Keratinocyte (primary cell): ENCODE results near the gene DNAAF9. TPM values are rescaled to one million over a fixed set of nuclear protein-coding genes. Genes with fewer than 3 reads are reported as not detected.

Source experiments
- DNase-seq: peaks from one replicate; pipeline ENCODE4 v3.0.0-alpha.2; 2011; ENCODE audit warnings: low read depth, missing footprints, low spot score
- FAIRE-seq: peaks from 2 replicates; lab custom pipeline; 2011; peaks lifted over from hg19 to GRCh38; lab: Jason Lieb, UNC
- H2AFZ ChIP-seq: 2 replicates; pipeline ENCODE4 v1.6.0; 2012; ENCODE audit warnings: low read length, control low read depth, inconsistent platforms; ENCODE audit not compliant: control insufficient read depth
- H3K27ac ChIP-seq: 2 replicates; pipeline ENCODE4 v1.5.1; 2011; ENCODE audit warnings: low read length; ENCODE audit not compliant: control insufficient read depth, insufficient read depth
- H3K27me3 ChIP-seq: 3 replicates; pipeline ENCODE4 v1.6.0; 2011; ENCODE audit warnings: low read length; ENCODE audit not compliant: control insufficient read depth, insufficient read depth; ENCODE audit errors: extremely low read depth
- H3K36me3 ChIP-seq, 2 experiments: 2 replicates in 1 of 2; 3 replicates in 1 of 2; pipeline ENCODE4 v1.5.1; 2011; ENCODE audit warnings: low read length in 2 of 2, mild to moderate bottlenecking in 1 of 2; ENCODE audit not compliant: control insufficient read depth in 2 of 2, insufficient read depth in 2 of 2; ENCODE audit errors: extremely low read depth in 1 of 2
- H3K4me1 ChIP-seq: 3 replicates; pipeline ENCODE4 v1.5.1; 2011; ENCODE audit warnings: low read length; ENCODE audit not compliant: control insufficient read depth, insufficient read depth; ENCODE audit errors: extremely low read depth
- H3K4me2 ChIP-seq: 3 replicates; pipeline ENCODE4 v1.6.0; 2011; ENCODE audit warnings: low read depth, low read length; ENCODE audit not compliant: control insufficient read depth, insufficient read depth; ENCODE audit errors: extremely low read depth
- H3K4me3 ChIP-seq, 3 experiments: fragments of 200-600 bp in 1 of 3; sonication (generic) in 1 of 3; 2 replicates in 2 of 3; 3 replicates in 1 of 3; pipeline ENCODE4 v1.5.1; 2011 to 2016; ENCODE audit warnings: low read length in 3 of 3, mild to moderate bottlenecking in 3 of 3, control low read depth in 2 of 3, inconsistent platforms in 1 of 3, low read depth in 1 of 3, mixed read lengths in 1 of 3, mixed run types in 1 of 3, moderate library complexity in 1 of 3; ENCODE audit not compliant: control insufficient read depth in 2 of 3, insufficient read depth in 2 of 3; ENCODE audit errors: extremely low read depth in 1 of 3
- H3K79me2 ChIP-seq: 2 replicates; pipeline ENCODE4 v1.6.0; 2012; ENCODE audit warnings: low read length; ENCODE audit not compliant: control insufficient read depth, insufficient read depth
- H3K9ac ChIP-seq: 3 replicates; pipeline ENCODE4 v1.6.0; 2011; ENCODE audit warnings: low read length; ENCODE audit not compliant: control insufficient read depth, insufficient read depth; ENCODE audit errors: extremely low read depth
- H3K9me1 ChIP-seq: 3 replicates; pipeline ENCODE4 v1.6.0; 2011; ENCODE audit warnings: low read length; ENCODE audit not compliant: control insufficient read depth, insufficient read depth; ENCODE audit errors: extremely low read depth
- H3K9me3 ChIP-seq: 2 replicates; pipeline ENCODE4 v1.5.1; 2012; ENCODE audit warnings: low read depth, low read length; ENCODE audit not compliant: control insufficient read depth
- H4K20me1 ChIP-seq: 3 replicates; pipeline ENCODE4 v1.6.0; 2011; ENCODE audit warnings: low read length; ENCODE audit not compliant: control insufficient read depth, insufficient read depth; ENCODE audit errors: extremely low read depth
- EZH2 ChIP-seq: IDR thresholded peaks from one replicate; pipeline ENCODE4 v1.6.1; 2012; ENCODE audit warnings: inconsistent platforms, mild to moderate bottlenecking, low read length, moderate library complexity
- dilution Hi-C: fragments of 300-500 bp; cut with MboI; formaldehyde crosslinking; loops from one replicate; pipeline ENCODE4 v1.7.0; 2020; ENCODE audit warnings: low sequenced_read_pairs; ENCODE audit not compliant: extremely low pct_ligation_motif_present
- polyA plus RNA-seq, 5 experiments: library from polyadenylated mRNA; depleted of rRNA in 3 of 5; stranded (reverse) in 3 of 5; stranded (forward) in 1 of 5; unstranded in 1 of 5; fragments of >200 nt; gene quantifications; 1 replicate in 1 of 5; 2 replicates in 3 of 5; 3 replicates in 1 of 5; pipeline versions ENCODE4 v1.2.1 to v1.2.3, GENCODE V29; 2011 to 2012; ENCODE audit warnings: missing spikeins in 2 of 5, low read depth in 1 of 5, low replicate concordance in 1 of 5
- TF ChIP-seq, protein P1 (sequence below), 3 experiments: IDR thresholded peaks in 1 of 3; conservative IDR thresholded peaks in 1 of 3; optimal IDR thresholded peaks in 1 of 3; 2 replicates in 2 of 3; 3 replicates in 1 of 3; pipeline versions ENCODE3 to v1.5.1; 2011; ENCODE audit warnings: low read length in 3 of 3, mild to moderate bottlenecking in 3 of 3, moderate library complexity in 2 of 3, control low read depth in 1 of 3, inconsistent platforms in 1 of 3; ENCODE audit not compliant: insufficient read depth in 2 of 3; ENCODE audit errors: extremely low read depth in 1 of 3

Gene DNAAF9
- polyA plus RNA-seq, 1 donor (not counting 4 experiments of a cell fraction or from before 2014, with no cell fraction given) = 9.2 TPM

- no peak for DNase-seq
- dilution Hi-C loops = no loop called here
- Histone ChIP-seq H4K20me1 (no peaks in the 10 kb centered on the region), H3K4me3 (no peak overlapping the region), H3K4me1 (peaks cover 9% of the 10 kb centered on the region), H2AFZ (no peak overlapping the region), H3K27me3 (no peaks in the 10 kb centered on the region), H3K9me1 (no peaks in the 10 kb centered on the region), H3K27ac (no peak overlapping the region), H3K9ac (no peak overlapping the region), H3K9me3 (no peaks in the 10 kb centered on the region), H3K4me2 (no peak overlapping the region), H3K36me3 (peaks cover 0 to 3% of the 10 kb centered on the region in 2 experiments), H3K79me2 (peaks cover 82% of the 10 kb centered on the region)
- TF ChIP-seq, protein P1, sequence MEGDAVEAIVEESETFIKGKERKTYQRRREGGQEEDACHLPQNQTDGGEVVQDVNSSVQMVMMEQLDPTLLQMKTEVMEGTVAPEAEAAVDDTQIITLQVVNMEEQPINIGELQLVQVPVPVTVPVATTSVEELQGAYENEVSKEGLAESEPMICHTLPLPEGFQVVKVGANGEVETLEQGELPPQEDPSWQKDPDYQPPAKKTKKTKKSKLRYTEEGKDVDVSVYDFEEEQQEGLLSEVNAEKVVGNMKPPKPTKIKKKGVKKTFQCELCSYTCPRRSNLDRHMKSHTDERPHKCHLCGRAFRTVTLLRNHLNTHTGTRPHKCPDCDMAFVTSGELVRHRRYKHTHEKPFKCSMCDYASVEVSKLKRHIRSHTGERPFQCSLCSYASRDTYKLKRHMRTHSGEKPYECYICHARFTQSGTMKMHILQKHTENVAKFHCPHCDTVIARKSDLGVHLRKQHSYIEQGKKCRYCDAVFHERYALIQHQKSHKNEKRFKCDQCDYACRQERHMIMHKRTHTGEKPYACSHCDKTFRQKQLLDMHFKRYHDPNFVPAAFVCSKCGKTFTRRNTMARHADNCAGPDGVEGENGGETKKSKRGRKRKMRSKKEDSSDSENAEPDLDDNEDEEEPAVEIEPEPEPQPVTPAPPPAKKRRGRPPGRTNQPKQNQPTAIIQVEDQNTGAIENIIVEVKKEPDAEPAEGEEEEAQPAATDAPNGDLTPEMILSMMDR (optimal IDR thresholded peaks at IDR 0.05 in 1 of 3, IDR thresholded peaks at IDR 0.05 in 1 of 3, conservative IDR thresholded peaks at IDR 0.05 in 1 of 3; ENCODE audit: extremely low read depth in 1 of 3, insufficient read depth in 2 of 3, low read length in 3 of 3) = no peak
- TF ChIP-seq EZH2 = no peak
- FAIRE-seq = peak; percentile 56
Observed at GRCh38 chr20:3400260-3401155, 7.0 kb downstream of the DNAAF9 start.

DNA sequence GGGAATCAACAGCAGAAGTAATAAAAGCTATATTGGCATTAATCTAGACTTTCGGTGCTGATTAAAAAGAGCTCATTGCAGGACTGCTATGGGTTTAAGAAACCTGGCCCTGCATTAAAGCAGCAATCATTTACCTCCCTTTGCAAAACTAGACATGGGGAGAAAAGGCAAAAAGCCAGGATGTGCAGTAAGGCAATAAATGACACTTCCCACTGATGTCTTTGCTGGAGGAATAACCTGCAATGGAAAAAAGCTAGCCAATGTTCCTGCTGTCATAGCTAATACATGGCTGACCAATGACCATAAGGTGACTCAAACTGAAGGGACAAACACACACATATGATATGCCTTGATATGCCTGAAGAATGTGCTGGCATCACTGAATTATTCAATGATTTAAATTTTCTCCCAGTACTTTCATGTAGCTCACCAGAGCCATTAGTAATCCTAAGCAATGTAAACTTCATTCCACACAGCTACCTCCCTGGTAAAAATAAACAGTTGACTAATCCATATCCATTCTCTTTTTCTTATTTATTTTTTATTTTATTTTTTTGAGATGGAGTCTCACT, 8.7 kb downstream of the DNAAF9 start:
- dilution Hi-C loops = no loop called here
- Histone ChIP-seq H3K79me2 (peaks cover 76% of the 10 kb centered on the region), H4K20me1 (peaks cover under 1% of the 10 kb centered on the region)

More for the DNA sequence above, 8.7 kb downstream of the DNAAF9 start:
- Histone ChIP-seq H3K4me3 (no peak overlapping the region), H3K36me3 (peaks cover 0 to 3% of the 10 kb centered on the region in 2 experiments), H3K9me1 (no peaks in the 10 kb centered on the region), H3K9ac (no peak overlapping the region), H2AFZ (no peak overlapping the region), H3K27ac (no peak overlapping the region), H3K4me1 (no peaks in the 10 kb centered on the region), H3K9me3 (no peaks in the 10 kb centered on the region), H3K4me2 (no peak overlapping the region), H3K27me3 (no peaks in the 10 kb centered on the region)
- DNase-seq = no peak
- TF ChIP-seq EZH2 = no peak
- TF ChIP-seq, protein P1 (optimal IDR thresholded peaks at IDR 0.05 in 1 of 3, IDR thresholded peaks at IDR 0.05 in 1 of 3, conservative IDR thresholded peaks at IDR 0.05 in 1 of 3; ENCODE audit: extremely low read depth in 1 of 3, insufficient read depth in 2 of 3, low read length in 3 of 3) = no peak
- FAIRE-seq = no peak
